C1 segment of cervical spinal cord (tissue), 14 donors: ENCODE results near the gene CACNG6.

Experiments used
- DNase-seq, 14 donors: peaks; one replicate each; lab custom pipeline; 2025; lab: John Stamatoyannopoulos, UW

Gene CACNG6

GRCh38 chr19:54042989-54043388, 51.6 kb downstream of the CACNG6 start:
- no peak for DNase-seq

- no peak for DNase-seq
Observed at GRCh38 chr19:54045771-54046170, 54.3 kb downstream of the CACNG6 start.

- DNase-seq, result no peak
Observed at GRCh38 chr19:54047616-54048015, 56.2 kb downstream of the CACNG6 start.
